HEK293 (cell line): ENCODE results near the gene C13orf46.

ENCODE experiments used
- TRIM28 ChIP-seq: IDR thresholded peaks from 2 replicates; pipeline ENCODE4 v1.6.1; 2011; ENCODE audit warnings: low read length, control low read depth, borderline replicate concordance
- ZFP3 ChIP-seq: fragments of 450-650 bp; formaldehyde crosslinking; IDR thresholded peaks from 2 replicates; pipeline ENCODE4 v1.5.1; 2016; ENCODE audit warnings: low read depth, missing biosample characterization, missing genetic modification characterization
- ZNF223 ChIP-seq: fragments of 450-650 bp; formaldehyde crosslinking; IDR thresholded peaks from 2 replicates; pipeline ENCODE4 v1.5.1; 2016; ENCODE audit warnings: missing biosample characterization, missing genetic modification characterization
- ZNF510 ChIP-seq: fragments of 450-650 bp; formaldehyde crosslinking; IDR thresholded peaks from 2 replicates; pipeline ENCODE4 v1.5.1; 2018; ENCODE audit warnings: mild to moderate bottlenecking, missing genetic modification characterization, missing biosample characterization; ENCODE audit not compliant: insufficient replicate concordance
- ZNF561 ChIP-seq: fragments of 450-650 bp; IDR thresholded peaks from 2 replicates; pipeline ENCODE4 v1.5.1; 2018; ENCODE audit warnings: missing biosample characterization, missing genetic modification characterization, borderline replicate concordance
- ZNF670 ChIP-seq: fragments of 450-650 bp; formaldehyde crosslinking; IDR thresholded peaks from 2 replicates; pipeline ENCODE4 v1.5.1; 2016; ENCODE audit warnings: missing biosample characterization, missing genetic modification characterization, low read depth
- ZNF837 ChIP-seq: fragments of 450-650 bp; formaldehyde crosslinking; IDR thresholded peaks from 2 replicates; pipeline ENCODE4 v1.5.1; 2016; ENCODE audit warnings: missing biosample characterization, missing genetic modification characterization
- TF ChIP-seq, protein P1 (sequence below): fragments of 450-650 bp; formaldehyde crosslinking; IDR thresholded peaks from 2 replicates; pipeline ENCODE4 v1.5.1; 2016; ENCODE audit warnings: missing biosample characterization, missing genetic modification characterization
- TF ChIP-seq, protein P2 (sequence below): fragments of 450-650 bp; formaldehyde crosslinking; IDR thresholded peaks from 2 replicates; pipeline ENCODE4 v1.5.1; 2016; ENCODE audit warnings: missing biosample characterization, missing genetic modification characterization

DNA sequence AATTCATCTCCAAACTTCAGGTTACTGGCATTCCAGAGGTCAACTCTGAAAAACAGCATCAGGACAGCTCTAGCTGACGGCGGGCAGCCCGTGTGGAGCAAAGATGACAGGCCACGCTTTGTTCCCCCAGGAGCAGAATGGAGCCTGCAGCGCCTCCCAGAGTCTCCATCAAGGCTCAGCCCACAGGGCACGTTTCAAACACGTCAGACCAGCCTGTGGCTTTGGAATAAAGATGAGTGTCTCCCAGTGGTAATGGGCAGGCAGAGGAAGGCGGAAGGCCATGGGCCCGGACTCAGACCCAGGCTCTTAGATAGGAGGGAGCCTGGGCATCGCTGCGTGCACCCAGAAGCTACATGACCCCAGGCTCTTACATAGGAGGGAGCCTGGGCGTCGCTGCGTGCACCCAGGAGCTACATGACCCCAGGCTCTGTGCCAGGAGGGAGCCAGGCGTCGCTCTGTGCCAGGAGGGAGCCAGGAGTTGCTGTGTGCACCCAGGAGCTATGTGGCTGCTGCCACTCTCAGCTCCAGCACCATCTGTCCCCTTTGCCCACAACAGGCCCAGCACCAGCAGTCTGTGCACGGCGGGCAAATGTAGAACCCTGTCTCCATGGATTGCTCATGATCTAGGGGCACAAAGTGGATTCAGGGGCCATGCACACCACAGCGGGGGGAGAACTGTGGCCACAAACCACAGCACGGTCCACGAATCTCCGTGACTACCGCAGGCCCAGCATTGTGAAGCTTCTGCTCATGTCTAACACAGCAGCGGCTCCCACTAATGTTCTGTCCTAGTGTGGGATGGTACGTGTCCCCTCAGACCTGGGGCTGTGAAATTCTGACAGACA, 47.8 kb upstream of the C13orf46 start:
- TF ChIP-seq ZNF510 (tag by site-specific recombination) (no peak), ZNF223 (tag by site-specific recombination) (no peak), ZFP3 (tag by site-specific recombination) (no peak), ZNF561 (tag by site-specific recombination) (no peak), ZNF837 (tag by site-specific recombination) (no peak), TRIM28 (no peak), ZNF670 (tag by site-specific recombination) (no peak)
- TF ChIP-seq, protein P1, sequence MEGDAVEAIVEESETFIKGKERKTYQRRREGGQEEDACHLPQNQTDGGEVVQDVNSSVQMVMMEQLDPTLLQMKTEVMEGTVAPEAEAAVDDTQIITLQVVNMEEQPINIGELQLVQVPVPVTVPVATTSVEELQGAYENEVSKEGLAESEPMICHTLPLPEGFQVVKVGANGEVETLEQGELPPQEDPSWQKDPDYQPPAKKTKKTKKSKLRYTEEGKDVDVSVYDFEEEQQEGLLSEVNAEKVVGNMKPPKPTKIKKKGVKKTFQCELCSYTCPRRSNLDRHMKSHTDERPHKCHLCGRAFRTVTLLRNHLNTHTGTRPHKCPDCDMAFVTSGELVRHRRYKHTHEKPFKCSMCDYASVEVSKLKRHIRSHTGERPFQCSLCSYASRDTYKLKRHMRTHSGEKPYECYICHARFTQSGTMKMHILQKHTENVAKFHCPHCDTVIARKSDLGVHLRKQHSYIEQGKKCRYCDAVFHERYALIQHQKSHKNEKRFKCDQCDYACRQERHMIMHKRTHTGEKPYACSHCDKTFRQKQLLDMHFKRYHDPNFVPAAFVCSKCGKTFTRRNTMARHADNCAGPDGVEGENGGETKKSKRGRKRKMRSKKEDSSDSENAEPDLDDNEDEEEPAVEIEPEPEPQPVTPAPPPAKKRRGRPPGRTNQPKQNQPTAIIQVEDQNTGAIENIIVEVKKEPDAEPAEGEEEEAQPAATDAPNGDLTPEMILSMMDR, result no peak
- TF ChIP-seq, protein P2, sequence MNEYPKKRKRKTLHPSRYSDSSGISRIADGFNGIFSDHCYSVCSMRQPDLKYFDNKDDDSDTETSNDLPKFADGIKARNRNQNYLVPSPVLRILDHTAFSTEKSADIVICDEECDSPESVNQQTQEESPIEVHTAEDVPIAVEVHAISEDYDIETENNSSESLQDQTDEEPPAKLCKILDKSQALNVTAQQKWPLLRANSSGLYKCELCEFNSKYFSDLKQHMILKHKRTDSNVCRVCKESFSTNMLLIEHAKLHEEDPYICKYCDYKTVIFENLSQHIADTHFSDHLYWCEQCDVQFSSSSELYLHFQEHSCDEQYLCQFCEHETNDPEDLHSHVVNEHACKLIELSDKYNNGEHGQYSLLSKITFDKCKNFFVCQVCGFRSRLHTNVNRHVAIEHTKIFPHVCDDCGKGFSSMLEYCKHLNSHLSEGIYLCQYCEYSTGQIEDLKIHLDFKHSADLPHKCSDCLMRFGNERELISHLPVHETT (tag by site-specific recombination), result no peak
